ENCODE measurements around the gene ADAMTS15.
"Not testable (repeated sequence)": the region's sequence is repeated elsewhere in the genome, so short reads cannot be mapped to it uniquely, and the experiment has no call there.

Gene ADAMTS15

GRCh38 chr11:130435671-130436070 lies 12.8 kb upstream of the ADAMTS15 start:
- DNase-seq (ENCODE audit: low read depth): no peak

GRCh38 chr11:130436171-130436570 lies 12.3 kb upstream of the ADAMTS15 start:
- no peak for DNase-seq (ENCODE audit: low read depth)

GRCh38 chr11:130437848-130438247 lies 10.6 kb upstream of the ADAMTS15 start:
- no peak for DNase-seq (ENCODE audit: low read depth)

GRCh38 chr11:130438401-130439159 lies 9.9 kb upstream of the ADAMTS15 start:
- DNase-seq (ENCODE audit: low read depth): not testable (repeated sequence)

GRCh38 chr11:130439160-130439519 lies 9.3 kb upstream of the ADAMTS15 start:
- no peak for DNase-seq (ENCODE audit: low read depth)

GRCh38 chr11:130439876-130440275 lies 8.6 kb upstream of the ADAMTS15 start:
- DNase-seq (ENCODE audit: low read depth): no peak

GRCh38 chr11:130441719-130442118 lies 6.7 kb upstream of the ADAMTS15 start:
- DNase-seq (ENCODE audit: low read depth): no peak

- no peak for DNase-seq (ENCODE audit: low read depth)
Observed at GRCh38 chr11:130442737-130443136, 5.7 kb upstream of the ADAMTS15 start.

- DNase-seq (ENCODE audit: low read depth): no peak
Observed at GRCh38 chr11:130445788-130446187, 2.7 kb upstream of the ADAMTS15 start.

GRCh38 chr11:130448039-130448415 lies 418 bp upstream of the ADAMTS15 start:
- no peak for DNase-seq (ENCODE audit: low read depth)

- no peak for DNase-seq (ENCODE audit: low read depth)
Observed at GRCh38 chr11:130449310-130449990, 1.0 kb downstream of the ADAMTS15 start.

GRCh38 chr11:130449996-130450769 lies 1.7 kb downstream of the ADAMTS15 start:
- no peak for DNase-seq (ENCODE audit: low read depth)

- no peak for DNase-seq (ENCODE audit: low read depth)
Observed at GRCh38 chr11:130451231-130452019, 3.0 kb downstream of the ADAMTS15 start.

GRCh38 chr11:130452176-130452575 lies 3.7 kb downstream of the ADAMTS15 start:
- no peak for DNase-seq (ENCODE audit: low read depth)

GRCh38 chr11:130452940-130453339 lies 4.5 kb downstream of the ADAMTS15 start:
- no peak for DNase-seq (ENCODE audit: low read depth)

- DNase-seq (ENCODE audit: low read depth): no peak
Observed at GRCh38 chr11:130454491-130455252, 6.2 kb downstream of the ADAMTS15 start.

GRCh38 chr11:130455483-130456127 lies 7.2 kb downstream of the ADAMTS15 start:
- no peak for DNase-seq (ENCODE audit: low read depth)

- DNase-seq (ENCODE audit: low read depth): no peak
Observed at GRCh38 chr11:130456286-130456685, 7.8 kb downstream of the ADAMTS15 start.

GRCh38 chr11:130457623-130458409 lies 9.4 kb downstream of the ADAMTS15 start:
- DNase-seq (ENCODE audit: low read depth): no peak

GRCh38 chr11:130458410-130458729 lies 9.9 kb downstream of the ADAMTS15 start:
- no peak for DNase-seq (ENCODE audit: low read depth)
